DMS 273 treated with DMSO at 0.1 percent for 48 hours (cell line): ENCODE measurements around the gene CNBP.
A peak's percentile ranks its signal among the peaks of the same experiment; 100 is the strongest.
"Not testable (repeated sequence)": the region's sequence is repeated elsewhere in the genome, so short reads cannot be mapped to it uniquely, and the experiment has no call there.

Experiments
- DNase-seq: peaks from one replicate; lab custom pipeline; 2025; lab: John Stamatoyannopoulos, UW

The CNBP gene

DNA sequence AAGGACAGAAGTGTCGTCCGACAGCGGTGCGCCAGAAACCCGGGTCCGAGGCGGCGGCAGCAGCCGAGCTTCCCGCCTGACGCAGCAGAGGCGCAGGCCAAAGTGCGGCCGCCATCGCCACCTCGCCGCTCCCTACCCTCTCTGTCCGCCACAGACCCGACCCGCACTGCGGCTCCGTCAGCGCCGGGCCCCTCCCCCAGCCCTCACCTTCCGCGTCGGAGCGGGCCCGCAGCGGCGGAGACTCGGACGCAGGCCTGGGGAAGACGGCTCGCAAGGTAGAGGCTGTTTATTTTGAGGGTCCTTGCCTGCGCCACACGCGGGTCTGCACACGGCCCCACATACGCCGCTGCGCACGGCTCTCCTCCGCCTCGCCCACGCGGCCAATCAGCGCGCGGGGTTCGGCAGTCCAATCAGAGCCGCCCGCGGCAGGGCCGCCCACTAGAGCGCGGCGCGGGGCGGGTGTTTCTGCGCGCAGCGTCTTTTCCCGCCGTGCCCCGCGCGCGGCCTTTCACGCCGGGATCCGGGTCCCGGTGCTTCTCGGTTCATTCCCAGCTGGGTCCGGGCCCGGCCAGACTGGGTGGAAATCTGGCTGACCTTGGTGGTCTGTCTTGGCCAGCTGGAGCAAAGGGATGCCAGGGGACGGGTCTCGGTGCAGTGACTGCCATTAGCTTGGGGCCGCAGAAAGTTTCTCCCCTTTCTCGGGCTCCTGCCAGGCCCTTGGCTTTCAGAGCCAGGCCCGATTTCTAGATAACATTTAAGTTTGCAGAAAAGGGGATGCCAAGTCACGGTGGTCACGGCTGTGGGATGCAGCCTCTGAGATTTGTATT, at the start of gene CNBP:
TSS of gene CNBP (minus strand) at position 328 of the 827 bp plus-strand sequence. CDS start 12,139 bp downstream, outside the sequence.
- DNase-seq, result peak; percentile 92

DNA sequence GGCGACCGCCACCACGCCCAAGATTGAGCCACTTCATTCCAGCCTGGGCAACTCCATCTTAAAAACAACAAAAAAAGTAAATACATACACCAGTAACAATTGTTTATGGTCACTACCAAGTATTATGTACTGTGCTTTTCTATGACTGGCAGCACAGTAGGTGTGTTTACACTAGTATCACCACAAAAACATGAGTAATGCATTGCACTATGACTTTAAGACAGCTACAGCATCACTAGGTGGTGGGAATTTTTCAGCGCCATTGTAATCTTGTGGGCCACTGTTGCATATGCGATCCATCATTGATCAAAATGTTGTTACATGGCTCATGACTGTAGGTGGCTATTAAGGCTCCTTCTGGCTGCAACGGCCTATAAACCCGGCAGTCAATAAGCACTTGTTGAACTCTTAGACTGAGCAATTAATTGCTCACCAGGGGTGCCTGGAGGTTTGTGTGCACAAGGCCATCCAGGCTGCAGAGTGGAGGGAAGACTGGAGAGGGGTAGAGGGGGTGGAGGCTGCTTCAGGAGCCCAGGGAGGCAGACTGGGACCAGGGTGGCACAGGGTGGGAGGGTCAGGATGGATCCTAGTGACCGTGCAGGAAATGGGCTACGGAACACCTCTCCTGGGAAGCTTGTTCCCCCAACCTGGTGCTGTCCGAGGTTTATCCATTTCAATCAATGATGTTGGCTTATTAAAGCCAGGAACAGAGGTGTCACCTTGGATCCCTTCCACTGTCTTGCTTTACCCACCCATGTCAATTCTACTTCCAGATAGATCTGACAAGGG, 47.8 kb upstream of the CNBP start:
- no peak for DNase-seq

DNA sequence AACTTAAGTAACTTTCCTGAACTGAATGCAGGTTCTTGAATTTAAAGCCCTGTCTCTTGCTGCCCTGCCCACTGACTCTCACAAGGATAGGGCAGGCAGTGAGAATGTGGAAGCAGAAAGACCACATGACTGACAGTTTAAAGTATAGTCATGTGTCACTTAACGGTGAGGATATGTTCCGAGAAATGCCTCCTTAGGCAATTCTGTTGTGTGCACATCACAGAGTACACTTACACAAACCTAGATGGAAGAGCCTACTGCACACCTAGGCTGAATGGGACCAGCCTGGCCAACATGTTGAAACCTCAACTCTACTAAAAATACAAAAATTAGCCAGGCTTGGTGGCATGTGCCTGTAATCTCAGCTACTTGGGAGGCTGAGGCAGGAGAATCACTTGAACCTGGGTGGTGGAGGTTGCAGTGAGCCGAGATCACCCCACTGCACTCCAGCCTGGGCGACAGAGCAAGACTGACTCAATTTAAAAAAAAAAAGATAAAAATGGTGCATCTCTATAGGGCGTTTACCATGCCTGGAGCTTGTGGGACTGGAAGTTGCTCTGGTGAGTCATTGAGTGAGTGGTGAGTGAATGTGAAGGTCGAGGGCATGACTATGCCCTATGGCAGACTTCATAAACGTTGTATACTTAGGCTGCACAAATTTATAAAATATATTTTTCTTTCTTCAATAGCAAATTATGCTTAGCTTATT, 46.8 kb upstream of the CNBP start:
- no peak for DNase-seq

DNA sequence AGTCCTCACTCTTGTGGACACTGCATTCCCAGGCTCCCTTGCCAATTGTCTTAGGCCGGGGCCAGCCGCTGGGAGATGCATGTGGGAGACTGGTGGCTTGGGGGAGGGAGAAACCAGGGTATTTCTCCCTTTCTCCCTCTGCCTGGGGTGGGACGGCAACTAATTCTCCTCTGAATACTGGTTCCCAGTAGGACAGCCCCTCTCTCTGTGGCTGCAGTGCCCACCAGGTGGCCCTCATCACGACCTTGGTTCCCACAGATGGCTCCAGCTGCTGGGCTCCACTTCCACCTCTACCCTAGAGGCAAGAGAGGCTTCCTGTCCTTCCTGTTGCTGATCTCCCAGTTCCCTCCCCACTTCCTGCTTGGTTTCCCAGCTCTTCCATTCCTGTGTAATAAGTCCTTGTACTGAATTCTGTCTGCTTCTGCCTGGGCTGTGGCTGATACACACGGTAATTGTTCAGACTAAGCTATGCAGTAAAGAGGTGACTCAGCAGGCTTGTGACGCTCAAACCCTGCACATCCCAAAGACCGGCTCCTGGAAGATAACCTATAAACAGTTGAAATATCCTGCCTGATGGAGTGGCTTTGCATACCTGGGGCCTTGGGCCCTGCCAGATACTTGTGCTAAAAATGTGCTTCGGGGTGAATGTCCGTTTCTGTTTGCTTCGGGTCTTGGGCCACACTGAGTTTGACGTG, 45.3 kb upstream of the CNBP start:
- DNase-seq, result no peak

DNA sequence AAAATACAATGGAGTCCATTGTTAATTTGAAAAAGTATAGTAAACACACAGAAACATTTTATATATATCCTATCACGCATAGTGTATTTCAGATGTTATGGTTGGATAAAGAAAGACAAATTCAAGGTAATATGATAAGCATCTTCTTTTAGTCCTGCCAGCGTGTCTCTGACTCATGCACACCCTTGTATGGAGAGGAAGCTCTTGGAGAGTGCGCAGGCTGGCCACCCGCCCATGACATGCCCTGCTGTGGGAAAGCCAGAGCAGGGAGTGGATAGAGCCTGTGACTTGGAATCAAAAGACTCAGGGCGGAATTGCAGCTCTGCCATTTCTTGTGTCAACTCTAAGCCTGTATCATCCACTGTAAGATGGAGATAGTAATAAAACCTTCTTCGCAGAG, 42.7 kb upstream of the CNBP start:
- no peak for DNase-seq

DNA sequence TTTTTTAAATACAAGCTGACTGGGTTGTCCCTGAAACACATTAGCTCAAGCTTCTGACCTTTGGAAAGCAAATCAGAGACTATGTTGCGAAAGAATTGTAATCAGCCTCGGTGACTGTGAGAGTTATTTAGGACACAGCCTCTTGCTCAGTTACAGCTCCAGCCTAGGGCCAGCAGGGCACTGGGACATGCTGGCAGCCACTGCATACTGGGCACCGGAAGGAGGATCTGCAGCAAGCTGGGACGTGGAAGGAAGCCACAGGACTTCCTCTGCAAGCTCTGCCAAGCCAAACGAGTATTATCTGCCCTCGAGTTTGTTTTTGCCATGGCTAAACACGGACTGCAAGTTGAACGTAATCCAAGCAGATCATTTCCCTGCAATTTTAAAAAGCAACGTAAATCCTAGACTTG, 41.3 kb upstream of the CNBP start:
- peak; percentile 40 for DNase-seq

DNA sequence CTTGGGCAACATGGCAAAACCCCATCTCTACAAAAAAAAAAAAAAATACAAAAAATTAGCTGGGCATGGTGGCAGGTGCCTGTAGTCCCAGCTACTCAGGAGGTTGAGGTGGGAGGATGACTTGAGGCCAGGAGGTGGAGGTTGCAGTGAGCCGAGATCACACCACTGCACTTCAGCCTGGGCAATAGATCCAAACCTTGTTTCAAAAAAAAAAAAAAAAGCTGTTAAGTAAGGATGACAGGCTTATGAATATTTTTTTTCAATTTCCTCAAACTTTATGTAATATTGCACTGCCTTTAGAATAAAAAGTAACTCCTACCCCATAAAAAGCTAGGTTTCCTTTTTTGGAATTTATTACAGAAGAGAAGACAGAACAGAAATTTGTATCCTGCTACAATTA, 40.7 kb upstream of the CNBP start:
- DNase-seq, result not testable (repeated sequence)

DNA sequence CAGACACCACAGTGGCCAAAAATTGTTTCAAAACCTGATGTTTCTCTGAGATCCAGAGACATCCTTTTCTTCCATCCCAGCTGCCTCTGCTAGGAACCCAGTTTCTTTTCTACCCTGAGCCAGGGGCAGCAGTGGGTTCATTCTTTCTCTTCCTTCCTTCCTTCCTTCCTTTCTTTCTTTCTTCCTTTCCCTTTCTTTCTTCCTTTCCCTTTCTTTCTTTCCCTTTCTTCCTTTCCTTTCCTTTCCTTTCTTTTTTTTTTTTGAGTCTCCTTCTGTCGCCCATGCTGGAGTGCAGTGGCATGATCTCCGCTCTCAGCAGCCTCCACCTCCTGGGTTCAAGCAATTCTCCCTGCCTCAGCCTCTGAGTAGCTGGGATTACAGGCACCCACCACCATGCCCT, 35.0 kb upstream of the CNBP start:
- DNase-seq, result no peak

DNA sequence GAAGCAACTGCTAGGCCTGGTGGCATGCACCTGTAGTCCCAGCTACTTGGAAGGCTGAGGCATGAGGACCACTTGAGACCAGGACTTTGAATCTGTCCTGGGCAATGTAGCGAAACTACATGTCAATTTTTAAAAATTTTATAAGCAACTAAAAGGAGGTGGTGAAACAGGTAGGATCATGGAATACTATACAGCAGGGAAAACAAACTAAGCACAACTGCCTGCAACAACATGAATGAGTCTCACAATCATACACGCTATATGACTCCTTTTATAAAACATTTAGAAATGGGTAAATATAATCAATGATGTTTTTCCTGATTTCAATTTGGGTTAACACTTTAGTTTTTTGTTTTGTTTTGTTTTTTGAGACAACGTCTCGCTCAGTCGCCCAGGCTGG, 29.5 kb upstream of the CNBP start:
- DNase-seq, result no peak

DNA sequence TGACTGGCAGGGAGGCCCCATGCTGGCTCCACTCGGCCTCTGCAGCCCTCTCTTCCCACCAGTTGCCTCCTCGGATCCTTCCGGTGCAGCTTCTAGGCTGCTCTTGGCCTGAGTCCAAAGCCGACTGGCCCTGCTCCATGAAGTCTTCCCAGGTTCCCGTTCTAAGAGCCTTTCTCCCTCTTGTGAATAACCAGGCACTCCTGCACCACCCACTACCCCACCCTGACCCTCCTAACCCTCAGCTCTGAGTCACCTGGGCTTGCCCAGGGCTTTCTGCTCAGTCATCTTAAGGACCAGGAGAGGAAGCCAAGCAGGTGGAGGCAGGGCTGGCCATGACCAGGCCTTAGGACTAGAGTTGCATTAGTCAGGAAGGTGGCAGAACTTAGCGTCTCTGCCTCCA, 28.1 kb upstream of the CNBP start:
- DNase-seq, result peak; percentile 71

DNA sequence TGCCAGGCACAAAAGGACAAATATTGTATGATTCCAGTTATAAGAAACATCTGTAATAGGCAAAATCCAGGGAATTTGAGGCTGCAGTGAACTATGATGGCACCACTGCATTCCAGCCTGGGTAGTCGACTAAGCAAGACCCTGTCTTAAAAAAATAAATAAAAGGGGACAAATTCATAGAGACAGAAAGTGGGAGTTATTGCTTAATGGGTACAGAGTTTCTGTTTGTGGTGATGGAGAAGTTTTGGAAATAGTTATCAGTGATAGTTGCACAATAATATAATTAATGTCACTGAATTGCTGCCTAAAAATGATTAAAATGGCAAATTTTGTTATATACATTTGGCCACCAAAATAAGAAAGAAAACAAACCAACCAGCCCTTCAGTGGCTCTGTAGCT, 27.6 kb upstream of the CNBP start:
- no peak for DNase-seq

DNA sequence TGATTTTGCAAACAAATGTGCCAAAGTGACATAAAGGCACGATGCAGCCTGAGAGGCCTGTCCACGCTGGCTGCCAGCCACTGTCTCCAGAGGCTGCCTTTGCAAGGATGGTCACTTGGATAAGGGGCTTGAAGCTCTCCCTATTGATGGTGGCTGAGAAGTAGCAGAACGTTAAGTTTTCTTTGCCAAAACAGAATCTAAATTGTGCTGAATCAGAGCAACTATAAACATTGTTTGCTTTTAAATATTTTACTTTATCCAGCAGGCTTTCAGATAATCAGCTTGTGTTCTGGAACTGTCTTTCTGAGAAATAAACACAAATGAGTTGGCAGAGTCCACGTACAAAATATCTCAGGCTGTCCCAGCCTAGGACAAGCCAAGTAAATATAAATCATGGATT, 23.8 kb upstream of the CNBP start:
- DNase-seq, result no peak

DNA sequence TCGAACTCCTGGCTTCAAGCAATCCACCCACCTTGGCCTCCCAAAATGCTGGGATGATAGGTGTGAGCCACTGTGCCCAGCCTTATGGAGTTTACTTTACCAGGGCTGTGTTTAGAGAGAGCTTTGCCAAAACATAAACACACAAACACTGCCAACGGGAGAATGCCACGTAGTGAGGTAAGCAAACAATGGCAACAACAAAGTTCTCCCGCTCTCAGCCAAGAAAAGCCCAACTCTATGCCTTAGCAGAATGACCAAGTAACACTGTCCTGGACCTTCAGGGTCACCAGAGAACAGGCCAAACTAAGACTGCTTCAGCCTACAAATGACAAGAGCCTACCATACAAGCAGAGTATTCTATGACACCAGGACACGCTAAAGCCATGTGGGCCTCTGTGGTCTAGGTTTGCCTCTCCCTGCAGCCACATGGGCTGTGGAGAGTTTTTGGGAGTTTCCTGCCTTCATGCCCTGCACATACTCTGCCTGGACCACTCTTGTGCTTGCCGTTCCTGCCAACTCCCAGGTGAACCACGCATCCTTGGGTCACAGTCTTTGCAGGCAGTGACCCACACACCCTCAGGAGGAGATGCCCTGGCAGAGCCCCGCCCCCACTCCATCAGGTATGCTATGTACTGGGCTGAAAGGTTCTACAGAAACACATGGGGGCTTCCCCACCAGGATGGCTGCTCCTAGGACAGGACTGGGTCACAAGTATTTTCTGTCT, 21.6 kb upstream of the CNBP start:
- no peak for DNase-seq

DNA sequence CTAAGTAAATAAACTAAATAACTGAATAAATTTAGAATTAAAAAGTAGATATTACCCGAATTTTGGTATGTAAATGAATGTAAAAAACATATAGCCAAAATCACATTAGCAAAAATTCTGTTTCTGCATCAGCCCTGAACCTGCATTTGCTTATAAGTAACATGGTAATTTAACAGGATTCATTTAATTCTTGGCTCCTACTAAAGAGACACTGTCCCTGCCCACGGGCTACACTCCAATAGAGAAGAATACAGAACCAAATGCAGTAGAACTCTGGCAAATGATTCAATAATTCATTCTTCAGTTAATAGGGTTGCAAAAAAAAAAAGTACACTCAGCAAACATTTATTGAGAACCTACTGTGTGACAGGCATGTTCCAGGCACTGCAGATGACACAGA, 20.8 kb upstream of the CNBP start:
- DNase-seq, result no peak

DNA sequence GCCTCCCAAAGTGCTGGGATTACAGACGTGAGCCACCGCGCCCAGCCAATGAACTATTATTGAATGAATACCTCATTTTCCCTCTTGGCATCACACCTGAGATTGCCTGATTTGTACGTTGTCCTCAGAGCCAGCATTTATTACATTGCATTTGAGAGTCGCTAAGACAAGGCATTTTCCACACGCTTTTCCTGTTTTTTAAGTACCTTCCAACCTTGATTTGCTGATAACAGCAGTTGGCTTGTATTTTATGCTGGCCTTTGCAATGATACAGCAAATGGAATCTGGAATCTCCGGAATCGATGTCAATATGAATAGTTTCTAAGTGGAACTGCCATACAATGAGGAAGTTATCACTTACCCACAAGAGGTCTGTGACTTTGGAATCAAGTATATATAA, 15.7 kb upstream of the CNBP start:
- DNase-seq, result no peak

DNA sequence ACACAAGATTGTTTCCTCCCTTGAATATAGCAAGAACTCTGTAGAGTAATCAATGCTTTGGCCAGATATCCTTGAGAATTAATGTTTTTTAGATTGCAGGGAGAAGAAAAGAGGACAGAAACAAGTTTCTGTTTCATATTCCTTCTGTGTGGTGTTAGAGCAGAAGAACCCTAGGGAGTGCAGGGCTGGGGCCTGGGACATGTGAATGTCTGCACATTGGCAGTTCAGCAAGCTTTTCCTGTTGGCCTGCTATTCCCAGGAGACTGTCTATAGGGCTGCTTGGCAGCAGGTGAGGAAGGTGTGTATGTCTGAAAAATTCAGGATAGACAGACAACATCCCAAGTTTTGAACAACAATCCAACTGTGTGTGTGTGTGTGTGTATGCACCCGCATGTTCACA, 13.6 kb upstream of the CNBP start:
- no peak for DNase-seq

DNA sequence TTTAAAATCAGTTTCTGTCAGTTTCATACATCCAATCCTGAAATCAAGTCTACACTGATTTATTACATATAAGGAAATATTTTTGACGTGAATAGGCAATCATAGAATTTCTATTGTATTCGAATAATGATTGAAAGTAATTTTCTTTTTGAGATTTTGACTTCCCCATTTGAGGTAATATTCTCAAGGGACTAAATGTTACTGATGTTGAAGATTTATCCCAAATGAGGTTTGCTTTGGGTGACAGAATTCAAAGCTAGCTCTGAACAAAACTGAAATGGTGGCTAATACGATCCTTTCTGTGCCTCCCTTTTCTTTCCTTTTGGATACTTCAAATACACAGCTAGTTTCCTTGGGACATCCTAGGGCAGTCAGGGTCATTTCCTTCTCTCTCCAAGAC, 12.9 kb upstream of the CNBP start:
- no peak for DNase-seq

DNA sequence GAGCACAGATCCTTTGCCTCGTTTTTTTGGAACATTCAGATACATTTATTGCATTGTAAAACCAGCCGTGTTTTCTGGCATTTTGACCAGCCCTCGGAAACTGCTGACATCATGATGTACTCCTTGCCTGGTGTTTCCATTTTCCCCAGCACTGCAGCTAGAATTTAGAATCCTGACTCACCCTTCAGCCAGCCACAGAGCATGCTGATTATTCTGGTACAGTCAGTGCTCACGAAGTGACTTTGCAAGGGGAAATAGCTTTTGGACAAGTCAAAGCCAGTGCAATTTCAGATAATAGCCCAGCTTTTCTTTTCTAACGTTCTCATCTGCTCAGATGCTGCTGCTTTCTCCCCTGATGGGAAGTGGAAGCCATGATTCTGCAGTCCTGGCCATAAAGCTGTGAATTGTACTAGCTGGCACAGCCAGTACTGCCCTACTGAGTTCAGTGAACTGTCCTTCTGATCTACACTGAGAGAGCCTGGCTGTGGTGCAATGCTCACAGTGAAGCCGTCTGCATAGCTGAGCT, 12.1 kb upstream of the CNBP start:
- no peak for DNase-seq

DNA sequence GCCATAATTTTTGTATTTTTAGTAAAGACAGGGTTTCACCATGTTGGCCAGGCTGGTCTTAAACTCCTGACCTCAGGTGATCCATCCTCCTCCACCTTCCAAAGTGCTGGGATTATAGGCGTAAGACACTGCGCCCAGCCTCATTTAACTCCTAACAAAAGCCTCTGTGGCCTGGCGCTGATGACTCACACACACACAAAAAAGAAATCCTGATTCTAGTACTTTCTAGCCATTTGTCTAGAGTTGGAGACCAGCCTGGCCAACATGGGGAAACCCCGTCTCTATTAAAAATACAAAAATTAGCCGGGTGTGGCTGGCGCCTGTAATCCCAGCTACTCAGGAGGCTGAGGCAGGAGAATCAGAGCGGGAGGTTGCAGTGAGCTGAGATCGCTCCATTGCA, 6.1 kb upstream of the CNBP start:
- DNase-seq, result not testable (repeated sequence)

DNA sequence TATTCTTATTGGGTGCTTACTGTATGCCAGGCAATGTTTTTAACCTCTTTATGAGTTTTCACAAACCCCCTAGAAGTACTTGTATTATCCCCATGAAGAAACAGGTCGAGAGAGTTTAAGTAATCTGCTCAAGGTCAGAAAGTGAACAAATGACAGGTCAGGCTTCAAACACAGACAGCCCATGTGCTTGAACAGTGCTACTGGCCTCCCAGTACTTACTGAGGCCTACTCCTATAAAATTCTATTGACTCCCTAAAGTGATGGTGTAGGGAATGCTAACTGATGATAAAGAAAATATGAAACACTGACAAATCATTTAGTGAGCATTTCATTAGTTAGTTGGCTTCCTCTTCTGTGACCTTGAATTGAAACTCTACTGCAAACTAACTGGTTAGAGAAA, 4.2 kb upstream of the CNBP start:
- no peak for DNase-seq

DNA sequence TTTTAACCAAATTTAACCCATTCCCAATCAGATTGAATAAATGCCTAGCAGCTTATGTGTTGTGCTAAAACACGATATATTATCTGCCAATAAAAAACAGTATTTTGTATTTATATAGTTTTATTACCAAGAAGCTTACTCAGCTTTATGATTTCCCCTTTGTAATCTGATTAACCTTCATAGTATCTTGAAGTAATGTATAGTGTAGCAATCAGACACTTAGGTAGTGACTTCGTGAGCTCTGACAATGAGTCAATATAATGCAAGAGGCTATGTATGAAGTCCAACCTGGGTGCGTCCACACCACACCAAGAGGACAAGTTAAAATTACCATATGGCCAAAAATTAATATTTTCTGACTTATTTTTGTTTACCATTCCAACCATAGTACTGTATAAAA, 2.1 kb upstream of the CNBP start:
- DNase-seq, result no peak
